Erythroblast (primary cell): ENCODE results near the gene FANCB.

Experiments
- GATA1 ChIP-seq: IDR thresholded peaks from 2 replicates; pipeline ENCODE4 v1.6.1; 2011; ENCODE audit warnings: low read depth, mild to moderate bottlenecking, control low read depth, low read length, moderate library complexity
- POLR2A ChIP-seq: IDR thresholded peaks from 2 replicates; pipeline ENCODE4 v1.6.1; 2011; ENCODE audit warnings: mild to moderate bottlenecking, low read length

DNA sequence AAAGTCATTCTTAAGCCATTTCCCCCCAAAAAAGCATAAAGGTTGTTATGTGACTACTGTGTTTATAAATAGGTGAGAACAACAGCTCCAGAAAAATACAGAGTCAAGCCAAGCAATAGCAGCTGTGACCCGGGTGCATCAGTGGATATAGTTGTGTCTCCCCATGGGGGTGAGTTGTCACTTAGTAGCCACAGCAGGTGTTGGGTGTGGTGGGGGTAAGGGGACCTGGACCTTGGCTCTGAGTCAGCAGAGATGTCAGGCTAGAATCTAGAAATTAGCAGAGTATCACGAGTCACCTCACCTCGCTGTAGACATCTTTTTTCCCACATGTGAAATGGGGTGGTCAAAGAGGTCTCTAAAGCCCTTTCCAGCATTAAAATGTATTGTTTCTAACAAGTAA is 42.7 kb upstream of the FANCB start:
- TF ChIP-seq POLR2A (no peak), GATA1 (no peak)
